GM23338 (cell line): Measurements from ENCODE around the gene IKZF1. TPM values are rescaled to one million over a fixed set of nuclear protein-coding genes. Genes with fewer than 3 reads are reported as not detected.

Experiments used
- ATAC-seq: fragments of 200-7000 bp; cut with Tn5 transposase; 3 replicates; pipeline ENCODE4 v1.9.1; 2020
- DNase-seq: peaks from one replicate; pipeline ENCODE4 v3.0.0-alpha.2; 2015; ENCODE audit warnings: low spot score
- H2AFZ ChIP-seq: fragments of 200-600 bp; sonication (generic); 2 replicates; pipeline ENCODE4 v1.8.0; 2016; ENCODE audit warnings: antibody characterized with exemption, mild to moderate bottlenecking, moderate library complexity
- H3F3A ChIP-seq: fragments of 200-600 bp; sonication (generic); replicated peaks from 2 replicates; pipeline ENCODE4 v1.8.0; 2017; ENCODE audit warnings: antibody characterized with exemption, mixed run types, low read depth
- H3K27ac ChIP-seq: fragments of 200-600 bp; sonication (generic); 2 replicates; pipeline ENCODE4 v1.6.1; 2016; ENCODE audit warnings: low read depth
- H3K27me3 ChIP-seq: fragments of 200-600 bp; sonication (generic); 2 replicates; pipeline ENCODE4 v1.8.0; 2016; ENCODE audit warnings: mild to moderate bottlenecking, mixed run types, moderate library complexity; ENCODE audit not compliant: insufficient read depth
- H3K36me3 ChIP-seq: fragments of 200-600 bp; sonication (generic); 2 replicates; pipeline ENCODE4 v1.8.0; 2016; ENCODE audit warnings: mild to moderate bottlenecking; ENCODE audit not compliant: insufficient read depth
- H3K4me1 ChIP-seq: fragments of 200-600 bp; sonication (generic); 2 replicates; pipeline ENCODE4 v1.8.0; 2016; ENCODE audit warnings: mild to moderate bottlenecking, moderate library complexity; ENCODE audit not compliant: insufficient read depth
- H3K4me2 ChIP-seq: fragments of 200-600 bp; sonication (generic); 2 replicates; pipeline ENCODE4 v1.7.1; 2017; ENCODE audit warnings: mixed run types
- H3K4me3 ChIP-seq: fragments of 200-600 bp; sonication (generic); 2 replicates; pipeline ENCODE4 v1.6.1; 2016; ENCODE audit warnings: mixed run types
- H3K79me2 ChIP-seq: fragments of 200-600 bp; sonication (generic); replicated peaks from 2 replicates; pipeline ENCODE4 v1.8.0; 2017; ENCODE audit warnings: mild to moderate bottlenecking; ENCODE audit not compliant: insufficient read depth
- H3K9me2 ChIP-seq: fragments of 200-600 bp; sonication (generic); 2 replicates; pipeline ENCODE4 v1.8.0; 2017; ENCODE audit not compliant: insufficient read depth
- H4K20me1 ChIP-seq: fragments of 200-600 bp; sonication (generic); replicated peaks from 2 replicates; pipeline ENCODE4 v1.8.0; 2017; ENCODE audit warnings: mild to moderate bottlenecking; ENCODE audit not compliant: insufficient read depth
- H3K27ac Mint-ChIP-seq: 2 replicates; pipeline ENCODE4 v1.8.0; 2020; ENCODE audit warnings: inconsistent platforms, mild to moderate bottlenecking, moderate library complexity, mixed read lengths
- H3K27me3 Mint-ChIP-seq: 3 replicates; pipeline ENCODE4 v1.8.0; 2022; ENCODE audit warnings: low read depth, mild to moderate bottlenecking, moderate library complexity, mixed read lengths, inconsistent platforms; ENCODE audit not compliant: insufficient read depth, poor library complexity
- H3K36me3 Mint-ChIP-seq: 3 replicates; pipeline ENCODE4 v1.8.0; 2021; ENCODE audit warnings: low read depth, mild to moderate bottlenecking, inconsistent platforms, moderate library complexity, mixed read lengths
- H3K4me1 Mint-ChIP-seq: 3 replicates; pipeline ENCODE4 v1.8.0; 2020; ENCODE audit warnings: mild to moderate bottlenecking, inconsistent platforms, mixed read lengths
- H3K4me3 Mint-ChIP-seq: 3 replicates; pipeline ENCODE4 v1.8.0; 2021; ENCODE audit warnings: moderate library complexity, mild to moderate bottlenecking, inconsistent platforms, mixed read lengths
- H3K9me3 Mint-ChIP-seq: 3 replicates; pipeline ENCODE4 v1.8.0; 2020; ENCODE audit warnings: moderate library complexity, mild to moderate bottlenecking, inconsistent platforms, mixed read lengths
- CREB1 ChIP-seq: fragments of 250-450 bp; sonication (Bioruptor Pico); IDR thresholded peaks from 2 replicates; pipeline ENCODE4 v1.5.0; 2020; ENCODE audit warnings: low read depth, mild to moderate bottlenecking, moderate library complexity
- EZH2 ChIP-seq: fragments of 200-600 bp; sonication (generic); IDR thresholded peaks from one replicate; pipeline ENCODE4 v1.8.0; 2017; ENCODE audit warnings: antibody characterized with exemption, mild to moderate bottlenecking, low read depth; ENCODE audit not compliant: unreplicated experiment
- EZH2phosphoT487 ChIP-seq: fragments of 200-600 bp; sonication (generic); IDR thresholded peaks from one replicate; pipeline ENCODE4 v1.8.1; 2018; ENCODE audit warnings: antibody characterized with exemption; ENCODE audit not compliant: unreplicated experiment
- JUNB ChIP-seq: IDR thresholded peaks from one replicate; pipeline ENCODE4 v1.6.1; 2016; ENCODE audit warnings: antibody characterized with exemption; ENCODE audit not compliant: unreplicated experiment
- NANOG ChIP-seq: IDR thresholded peaks from 2 replicates; pipeline ENCODE4 v1.6.1; 2016; ENCODE audit warnings: antibody characterized with exemption, borderline replicate concordance
- POLR2AphosphoS5 ChIP-seq: IDR thresholded peaks from 2 replicates; pipeline ENCODE4 v1.6.1; 2016; ENCODE audit warnings: antibody characterized with exemption, low read depth
- STAT1 ChIP-seq: IDR thresholded peaks from one replicate; pipeline ENCODE4 v1.6.1; 2016; ENCODE audit warnings: antibody characterized with exemption; ENCODE audit not compliant: unreplicated experiment
- ZNF114 ChIP-seq: fragments of 250-450 bp; sonication (Bioruptor Pico); IDR thresholded peaks from 2 replicates; pipeline ENCODE4 v1.5.0; 2020; ENCODE audit warnings: mild to moderate bottlenecking, moderate library complexity
- ZNF331 ChIP-seq: fragments of 250-450 bp; sonication (Bioruptor Pico); IDR thresholded peaks from 2 replicates; pipeline ENCODE4 v1.5.0; 2020; ENCODE audit warnings: low read depth, mild to moderate bottlenecking, moderate library complexity
- polyA plus RNA-seq: library from polyadenylated mRNA; unstranded; fragments of >200 nt; fragmentation: Nextera tagmentation; extraction: Ambion mirVana; gene quantifications from 2 replicates; pipeline ENCODE4 v1.2.1, GENCODE V29; 2016
- total RNA-seq: library from RNA; depleted of rRNA; stranded (reverse); fragments of >200 nt; shearing (Covaris generic); gene quantifications from 2 replicates; pipeline ENCODE4 v1.2.3, GENCODE V29; 2014
- TF ChIP-seq, protein P1 (sequence below): fragments of 250-450 bp; sonication (Bioruptor Pico); IDR thresholded peaks from 2 replicates; pipeline ENCODE4 v1.5.0; 2020; ENCODE audit warnings: mild to moderate bottlenecking, moderate library complexity
- TF ChIP-seq, protein P2 (sequence below): IDR thresholded peaks from one replicate; pipeline ENCODE4 v1.6.1; 2018; ENCODE audit warnings: antibody characterized with exemption; ENCODE audit not compliant: unreplicated experiment
- TF ChIP-seq, protein P3 (sequence below): IDR thresholded peaks from 2 replicates; pipeline ENCODE4 v1.6.1; 2016; ENCODE audit warnings: antibody characterized with exemption
- TF ChIP-seq, protein P4 (sequence below), 2 experiments: fragments of 200-600 bp in 1 of 2; sonication (generic) in 1 of 2; conservative IDR thresholded peaks; 2 replicates each; pipeline versions ENCODE4 v1.5.1 to v1.6.1; 2016 to 2017; ENCODE audit warnings: antibody characterized with exemption in 2 of 2, low read depth in 2 of 2, mild to moderate bottlenecking in 2 of 2, moderate library complexity in 1 of 2

Gene IKZF1
- total and polyA plus RNA-seq, 2 experiments from 2014 or later = 0.57 to 1.8 TPM

DNA sequence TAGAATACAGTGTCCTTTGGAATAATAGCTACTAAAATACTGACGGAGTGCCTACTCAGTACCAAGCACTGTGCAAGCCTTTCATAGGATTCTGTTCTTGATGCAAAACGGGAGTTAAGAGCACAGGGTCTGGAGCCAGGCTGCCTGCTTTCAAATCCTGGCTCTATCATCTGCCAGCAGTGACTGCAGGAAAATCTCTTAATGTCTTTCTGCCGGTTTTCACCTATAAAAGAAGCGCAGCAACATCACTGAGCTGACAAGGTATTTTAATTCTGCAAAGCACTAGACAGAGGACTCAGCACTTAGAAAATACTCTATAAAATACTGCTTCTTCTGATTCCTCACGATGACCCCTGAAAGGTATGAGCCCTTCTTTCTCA is 145.0 kb downstream of the IKZF1 start:
- H2AFZ ChIP-seq = peak overlapping the region; percentile 100
- H3K4me1 Mint-ChIP-seq = peaks cover 10% of the 10 kb centered on the region; the same call in 2 of the 3 replicates

More for the DNA sequence above, 145.0 kb downstream of the IKZF1 start:
- DNase-seq (no peak), ATAC-seq (no peak; the same call in 2 of the 3 replicates)
- Mint-ChIP-seq H3K4me3 (peak overlapping the region; percentile 80), H3K9me3 (no peaks in the 10 kb centered on the region), H3K36me3 (peaks cover 12% of the 10 kb centered on the region), H3K27ac (no peak overlapping the region), H3K27me3 (peaks cover 8% of the 10 kb centered on the region)
- H4K20me1 ChIP-seq = no peaks in the 10 kb centered on the region
- no peaks in the 10 kb centered on the region; the same call in 1 of the 2 replicates for H3K9me2 ChIP-seq
- TF ChIP-seq, protein P1, sequence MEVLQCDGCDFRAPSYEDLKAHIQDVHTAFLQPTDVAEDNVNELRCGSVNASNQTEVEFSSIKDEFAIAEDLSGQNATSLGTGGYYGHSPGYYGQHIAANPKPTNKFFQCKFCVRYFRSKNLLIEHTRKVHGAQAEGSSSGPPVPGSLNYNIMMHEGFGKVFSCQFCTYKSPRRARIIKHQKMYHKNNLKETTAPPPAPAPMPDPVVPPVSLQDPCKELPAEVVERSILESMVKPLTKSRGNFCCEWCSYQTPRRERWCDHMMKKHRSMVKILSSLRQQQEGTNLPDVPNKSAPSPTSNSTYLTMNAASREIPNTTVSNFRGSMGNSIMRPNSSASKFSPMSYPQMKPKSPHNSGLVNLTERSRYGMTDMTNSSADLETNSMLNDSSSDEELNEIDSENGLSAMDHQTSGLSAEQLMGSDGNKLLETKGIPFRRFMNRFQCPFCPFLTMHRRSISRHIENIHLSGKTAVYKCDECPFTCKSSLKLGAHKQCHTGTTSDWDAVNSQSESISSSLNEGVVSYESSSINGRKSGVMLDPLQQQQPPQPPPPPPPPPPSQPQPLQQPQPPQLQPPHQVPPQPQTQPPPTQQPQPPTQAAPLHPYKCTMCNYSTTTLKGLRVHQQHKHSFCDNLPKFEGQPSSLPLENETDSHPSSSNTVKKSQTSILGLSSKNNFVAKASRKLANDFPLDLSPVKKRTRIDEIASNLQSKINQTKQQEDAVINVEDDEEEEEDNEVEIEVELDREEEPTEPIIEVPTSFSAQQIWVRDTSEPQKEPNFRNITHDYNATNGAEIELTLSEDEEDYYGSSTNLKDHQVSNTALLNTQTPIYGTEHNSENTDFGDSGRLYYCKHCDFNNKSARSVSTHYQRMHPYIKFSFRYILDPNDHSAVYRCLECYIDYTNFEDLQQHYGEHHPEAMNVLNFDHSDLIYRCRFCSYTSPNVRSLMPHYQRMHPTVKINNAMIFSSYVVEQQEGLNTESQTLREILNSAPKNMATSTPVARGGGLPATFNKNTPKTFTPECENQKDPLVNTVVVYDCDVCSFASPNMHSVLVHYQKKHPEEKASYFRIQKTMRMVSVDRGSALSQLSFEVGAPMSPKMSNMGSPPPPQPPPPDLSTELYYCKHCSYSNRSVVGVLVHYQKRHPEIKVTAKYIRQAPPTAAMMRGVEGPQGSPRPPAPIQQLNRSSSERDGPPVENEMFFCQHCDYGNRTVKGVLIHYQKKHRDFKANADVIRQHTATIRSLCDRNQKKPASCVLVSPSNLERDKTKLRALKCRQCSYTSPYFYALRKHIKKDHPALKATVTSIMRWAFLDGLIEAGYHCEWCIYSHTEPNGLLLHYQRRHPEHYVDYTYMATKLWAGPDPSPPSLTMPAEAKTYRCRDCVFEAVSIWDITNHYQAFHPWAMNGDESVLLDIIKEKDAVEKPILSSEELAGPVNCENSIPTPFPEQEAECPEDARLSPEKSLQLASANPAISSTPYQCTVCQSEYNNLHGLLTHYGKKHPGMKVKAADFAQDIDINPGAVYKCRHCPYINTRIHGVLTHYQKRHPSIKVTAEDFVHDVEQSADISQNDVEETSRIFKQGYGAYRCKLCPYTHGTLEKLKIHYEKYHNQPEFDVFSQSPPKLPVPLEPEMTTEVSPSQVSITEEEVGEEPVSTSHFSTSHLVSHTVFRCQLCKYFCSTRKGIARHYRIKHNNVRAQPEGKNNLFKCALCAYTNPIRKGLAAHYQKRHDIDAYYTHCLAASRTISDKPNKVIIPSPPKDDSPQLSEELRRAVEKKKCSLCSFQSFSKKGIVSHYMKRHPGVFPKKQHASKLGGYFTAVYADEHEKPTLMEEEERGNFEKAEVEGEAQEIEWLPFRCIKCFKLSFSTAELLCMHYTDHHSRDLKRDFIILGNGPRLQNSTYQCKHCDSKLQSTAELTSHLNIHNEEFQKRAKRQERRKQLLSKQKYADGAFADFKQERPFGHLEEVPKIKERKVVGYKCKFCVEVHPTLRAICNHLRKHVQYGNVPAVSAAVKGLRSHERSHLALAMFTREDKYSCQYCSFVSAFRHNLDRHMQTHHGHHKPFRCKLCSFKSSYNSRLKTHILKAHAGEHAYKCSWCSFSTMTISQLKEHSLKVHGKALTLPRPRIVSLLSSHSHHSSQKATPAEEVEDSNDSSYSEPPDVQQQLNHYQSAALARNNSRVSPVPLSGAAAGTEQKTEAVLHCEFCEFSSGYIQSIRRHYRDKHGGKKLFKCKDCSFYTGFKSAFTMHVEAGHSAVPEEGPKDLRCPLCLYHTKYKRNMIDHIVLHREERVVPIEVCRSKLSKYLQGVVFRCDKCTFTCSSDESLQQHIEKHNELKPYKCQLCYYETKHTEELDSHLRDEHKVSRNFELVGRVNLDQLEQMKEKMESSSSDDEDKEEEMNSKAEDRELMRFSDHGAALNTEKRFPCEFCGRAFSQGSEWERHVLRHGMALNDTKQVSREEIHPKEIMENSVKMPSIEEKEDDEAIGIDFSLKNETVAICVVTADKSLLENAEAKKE (CRISPR knock-in tag) = no peak
- TF ChIP-seq POLR2AphosphoS5 = no peak
- TF ChIP-seq ZNF114 (CRISPR knock-in tag) = no peak
- TF ChIP-seq, protein P2, sequence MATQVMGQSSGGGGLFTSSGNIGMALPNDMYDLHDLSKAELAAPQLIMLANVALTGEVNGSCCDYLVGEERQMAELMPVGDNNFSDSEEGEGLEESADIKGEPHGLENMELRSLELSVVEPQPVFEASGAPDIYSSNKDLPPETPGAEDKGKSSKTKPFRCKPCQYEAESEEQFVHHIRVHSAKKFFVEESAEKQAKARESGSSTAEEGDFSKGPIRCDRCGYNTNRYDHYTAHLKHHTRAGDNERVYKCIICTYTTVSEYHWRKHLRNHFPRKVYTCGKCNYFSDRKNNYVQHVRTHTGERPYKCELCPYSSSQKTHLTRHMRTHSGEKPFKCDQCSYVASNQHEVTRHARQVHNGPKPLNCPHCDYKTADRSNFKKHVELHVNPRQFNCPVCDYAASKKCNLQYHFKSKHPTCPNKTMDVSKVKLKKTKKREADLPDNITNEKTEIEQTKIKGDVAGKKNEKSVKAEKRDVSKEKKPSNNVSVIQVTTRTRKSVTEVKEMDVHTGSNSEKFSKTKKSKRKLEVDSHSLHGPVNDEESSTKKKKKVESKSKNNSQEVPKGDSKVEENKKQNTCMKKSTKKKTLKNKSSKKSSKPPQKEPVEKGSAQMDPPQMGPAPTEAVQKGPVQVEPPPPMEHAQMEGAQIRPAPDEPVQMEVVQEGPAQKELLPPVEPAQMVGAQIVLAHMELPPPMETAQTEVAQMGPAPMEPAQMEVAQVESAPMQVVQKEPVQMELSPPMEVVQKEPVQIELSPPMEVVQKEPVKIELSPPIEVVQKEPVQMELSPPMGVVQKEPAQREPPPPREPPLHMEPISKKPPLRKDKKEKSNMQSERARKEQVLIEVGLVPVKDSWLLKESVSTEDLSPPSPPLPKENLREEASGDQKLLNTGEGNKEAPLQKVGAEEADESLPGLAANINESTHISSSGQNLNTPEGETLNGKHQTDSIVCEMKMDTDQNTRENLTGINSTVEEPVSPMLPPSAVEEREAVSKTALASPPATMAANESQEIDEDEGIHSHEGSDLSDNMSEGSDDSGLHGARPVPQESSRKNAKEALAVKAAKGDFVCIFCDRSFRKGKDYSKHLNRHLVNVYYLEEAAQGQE = no peak
- no peak for TF ChIP-seq EZH2
- no peak for TF ChIP-seq JUNB
- TF ChIP-seq EZH2phosphoT487 = no peak
- TF ChIP-seq NANOG = no peak
- no peak for TF ChIP-seq CREB1 (CRISPR knock-in tag)
- no peak for TF ChIP-seq ZNF331
- TF ChIP-seq, protein P3, sequence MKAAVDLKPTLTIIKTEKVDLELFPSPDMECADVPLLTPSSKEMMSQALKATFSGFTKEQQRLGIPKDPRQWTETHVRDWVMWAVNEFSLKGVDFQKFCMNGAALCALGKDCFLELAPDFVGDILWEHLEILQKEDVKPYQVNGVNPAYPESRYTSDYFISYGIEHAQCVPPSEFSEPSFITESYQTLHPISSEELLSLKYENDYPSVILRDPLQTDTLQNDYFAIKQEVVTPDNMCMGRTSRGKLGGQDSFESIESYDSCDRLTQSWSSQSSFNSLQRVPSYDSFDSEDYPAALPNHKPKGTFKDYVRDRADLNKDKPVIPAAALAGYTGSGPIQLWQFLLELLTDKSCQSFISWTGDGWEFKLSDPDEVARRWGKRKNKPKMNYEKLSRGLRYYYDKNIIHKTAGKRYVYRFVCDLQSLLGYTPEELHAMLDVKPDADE = no peak
- TF ChIP-seq, protein P4, sequence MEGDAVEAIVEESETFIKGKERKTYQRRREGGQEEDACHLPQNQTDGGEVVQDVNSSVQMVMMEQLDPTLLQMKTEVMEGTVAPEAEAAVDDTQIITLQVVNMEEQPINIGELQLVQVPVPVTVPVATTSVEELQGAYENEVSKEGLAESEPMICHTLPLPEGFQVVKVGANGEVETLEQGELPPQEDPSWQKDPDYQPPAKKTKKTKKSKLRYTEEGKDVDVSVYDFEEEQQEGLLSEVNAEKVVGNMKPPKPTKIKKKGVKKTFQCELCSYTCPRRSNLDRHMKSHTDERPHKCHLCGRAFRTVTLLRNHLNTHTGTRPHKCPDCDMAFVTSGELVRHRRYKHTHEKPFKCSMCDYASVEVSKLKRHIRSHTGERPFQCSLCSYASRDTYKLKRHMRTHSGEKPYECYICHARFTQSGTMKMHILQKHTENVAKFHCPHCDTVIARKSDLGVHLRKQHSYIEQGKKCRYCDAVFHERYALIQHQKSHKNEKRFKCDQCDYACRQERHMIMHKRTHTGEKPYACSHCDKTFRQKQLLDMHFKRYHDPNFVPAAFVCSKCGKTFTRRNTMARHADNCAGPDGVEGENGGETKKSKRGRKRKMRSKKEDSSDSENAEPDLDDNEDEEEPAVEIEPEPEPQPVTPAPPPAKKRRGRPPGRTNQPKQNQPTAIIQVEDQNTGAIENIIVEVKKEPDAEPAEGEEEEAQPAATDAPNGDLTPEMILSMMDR (conservative IDR thresholded peaks at IDR 0.05; ENCODE audit: low read depth in 2 of 2) = no peak
- TF ChIP-seq STAT1 = no peak
- no peak overlapping the region for H3K27ac ChIP-seq
- no peaks in the 10 kb centered on the region for H3K79me2 ChIP-seq
- peak overlapping the region; percentile 94 for H3K4me2 ChIP-seq
- H3K4me1 ChIP-seq = peaks cover 9% of the 10 kb centered on the region
- peaks cover 19% of the 10 kb centered on the region for H3K27me3 ChIP-seq
- no peaks in the 10 kb centered on the region for H3K36me3 ChIP-seq
- H3K4me3 ChIP-seq = peak overlapping the region; percentile 66
- peaks cover 5% of the 10 kb centered on the region; the same call in 1 of the 2 replicates for H3F3A ChIP-seq
